Mammary epithelial cell (primary cell): ENCODE measurements around the gene TLE6.

ENCODE experiments used
- EZH2 ChIP-seq: IDR thresholded peaks from 2 replicates; pipeline ENCODE4 v1.6.1; 2012; ENCODE audit warnings: low read length, inconsistent platforms, borderline replicate concordance
- TF ChIP-seq, protein P1 (sequence below), 2 donors: IDR thresholded peaks in 1 of 2; conservative IDR thresholded peaks in 1 of 2; 2 replicates each; pipeline ENCODE4 v1.5.1; 2011 to 2012; ENCODE audit warnings: inconsistent platforms in 2 of 2, low read length in 2 of 2, mild to moderate bottlenecking in 2 of 2, control low read depth in 1 of 2, low read depth in 1 of 2; ENCODE audit not compliant: insufficient read depth in 1 of 2; ENCODE audit errors: extremely low read depth in 1 of 2

DNA sequence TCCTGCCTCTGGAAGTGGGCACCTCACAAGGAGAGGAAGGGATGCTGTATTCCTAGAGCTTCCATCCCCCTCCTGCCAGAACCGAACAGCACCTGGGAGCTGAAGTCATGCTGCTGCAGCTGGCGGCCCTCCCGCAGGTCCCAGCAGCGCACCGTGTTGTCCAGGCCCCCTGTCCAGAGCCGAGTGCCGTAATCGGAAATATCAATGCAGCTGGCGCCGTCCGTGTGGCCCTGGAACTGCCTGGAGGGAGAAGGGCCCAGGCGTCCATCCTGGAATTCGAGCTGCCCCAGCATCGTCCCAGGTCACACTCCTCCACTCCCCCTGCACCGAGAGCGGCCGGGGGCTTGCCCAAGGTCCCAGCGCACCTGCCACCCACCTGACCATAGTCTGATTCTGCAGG lies 28.0 kb downstream of the TLE6 start:
- TF ChIP-seq, protein P1, sequence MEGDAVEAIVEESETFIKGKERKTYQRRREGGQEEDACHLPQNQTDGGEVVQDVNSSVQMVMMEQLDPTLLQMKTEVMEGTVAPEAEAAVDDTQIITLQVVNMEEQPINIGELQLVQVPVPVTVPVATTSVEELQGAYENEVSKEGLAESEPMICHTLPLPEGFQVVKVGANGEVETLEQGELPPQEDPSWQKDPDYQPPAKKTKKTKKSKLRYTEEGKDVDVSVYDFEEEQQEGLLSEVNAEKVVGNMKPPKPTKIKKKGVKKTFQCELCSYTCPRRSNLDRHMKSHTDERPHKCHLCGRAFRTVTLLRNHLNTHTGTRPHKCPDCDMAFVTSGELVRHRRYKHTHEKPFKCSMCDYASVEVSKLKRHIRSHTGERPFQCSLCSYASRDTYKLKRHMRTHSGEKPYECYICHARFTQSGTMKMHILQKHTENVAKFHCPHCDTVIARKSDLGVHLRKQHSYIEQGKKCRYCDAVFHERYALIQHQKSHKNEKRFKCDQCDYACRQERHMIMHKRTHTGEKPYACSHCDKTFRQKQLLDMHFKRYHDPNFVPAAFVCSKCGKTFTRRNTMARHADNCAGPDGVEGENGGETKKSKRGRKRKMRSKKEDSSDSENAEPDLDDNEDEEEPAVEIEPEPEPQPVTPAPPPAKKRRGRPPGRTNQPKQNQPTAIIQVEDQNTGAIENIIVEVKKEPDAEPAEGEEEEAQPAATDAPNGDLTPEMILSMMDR (conservative IDR thresholded peaks at IDR 0.05 in 1 of 2, IDR thresholded peaks at IDR 0.05 in 1 of 2; ENCODE audit: extremely low read depth in 1 of 2, insufficient read depth in 1 of 2, low read depth in 1 of 2, low read length in 2 of 2), result no peak
- TF ChIP-seq EZH2, result no peak
